HG02678 (cell line): ENCODE measurements around the gene CDKL5.
"Not testable (repeated sequence)": the region's sequence is repeated elsewhere in the genome, so short reads cannot be mapped to it uniquely, and the experiment has no call there.

Experiments used
- ATAC-seq: cut with Tn5 transposase; IDR thresholded peaks from one replicate; pipeline ENCODE4 v1.9.1; 2021; ENCODE audit warnings: mild to moderate bottlenecking, moderate library complexity; ENCODE audit not compliant: unreplicated experiment

Gene CDKL5

DNA sequence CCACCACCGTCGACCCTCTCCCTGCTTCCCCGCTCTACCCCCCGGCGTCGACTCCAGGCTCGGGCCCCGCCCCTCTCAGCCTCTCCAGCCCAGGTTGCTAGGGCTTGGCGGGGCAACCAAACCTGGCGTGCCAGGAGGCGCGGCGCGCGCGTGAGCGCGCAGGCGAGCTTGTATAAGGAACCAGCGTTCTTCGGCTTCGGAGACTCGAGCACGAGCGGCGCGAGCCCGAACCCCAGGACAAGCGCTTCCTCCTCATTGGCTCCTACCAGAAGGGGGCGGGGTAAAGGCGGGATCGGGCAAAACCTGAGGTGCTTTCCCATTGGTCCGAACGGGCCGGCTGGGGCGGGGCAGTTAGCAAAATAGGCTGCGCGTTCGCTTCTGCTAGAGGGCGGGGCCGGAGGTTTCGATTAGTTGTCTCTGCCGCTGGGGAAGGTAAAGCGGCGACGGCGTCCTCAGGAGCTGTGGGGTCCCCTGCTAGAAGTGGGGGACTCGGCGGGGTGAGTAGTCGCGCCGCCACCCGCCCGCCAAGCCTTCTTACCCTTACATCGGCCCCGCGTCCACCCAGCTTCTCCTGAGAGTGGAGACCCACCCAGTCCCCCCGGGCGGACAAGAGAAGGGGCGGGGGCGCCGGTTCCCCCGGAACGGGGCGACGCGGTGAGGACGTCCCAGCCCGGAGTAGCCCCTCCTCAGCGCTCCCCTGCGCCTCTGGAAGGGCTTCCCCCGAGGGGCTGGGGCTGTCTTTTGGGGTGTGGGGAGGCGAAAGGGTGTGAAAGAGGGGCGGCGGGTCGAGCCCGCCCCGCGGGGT, at the start of gene CDKL5:
TSS of gene CDKL5 (plus strand) at position 410 of the 805 bp plus-strand sequence. CDS start 81,489 bp downstream, outside the sequence.
- ATAC-seq = peak; percentile 93

DNA sequence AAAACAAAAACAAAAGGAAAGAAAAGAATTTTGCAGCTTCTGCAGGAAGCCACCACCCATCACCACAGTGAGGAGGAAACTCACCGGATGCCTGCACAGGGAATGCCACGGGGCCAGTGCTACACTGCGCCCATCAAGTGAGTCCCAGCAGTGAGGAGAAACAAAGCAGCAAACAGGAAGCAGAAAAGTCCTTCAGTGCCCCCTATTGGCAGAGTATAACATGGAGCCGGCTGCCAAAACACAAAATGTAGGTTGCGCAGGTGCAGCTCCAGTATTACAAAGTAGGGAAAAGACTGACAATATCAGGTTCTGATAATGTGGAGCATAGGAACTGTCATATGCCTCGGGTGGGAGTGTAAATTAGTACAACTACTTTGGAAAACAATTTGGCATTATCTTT, 47.6 kb upstream of the CDKL5 start:
- no peak for ATAC-seq

DNA sequence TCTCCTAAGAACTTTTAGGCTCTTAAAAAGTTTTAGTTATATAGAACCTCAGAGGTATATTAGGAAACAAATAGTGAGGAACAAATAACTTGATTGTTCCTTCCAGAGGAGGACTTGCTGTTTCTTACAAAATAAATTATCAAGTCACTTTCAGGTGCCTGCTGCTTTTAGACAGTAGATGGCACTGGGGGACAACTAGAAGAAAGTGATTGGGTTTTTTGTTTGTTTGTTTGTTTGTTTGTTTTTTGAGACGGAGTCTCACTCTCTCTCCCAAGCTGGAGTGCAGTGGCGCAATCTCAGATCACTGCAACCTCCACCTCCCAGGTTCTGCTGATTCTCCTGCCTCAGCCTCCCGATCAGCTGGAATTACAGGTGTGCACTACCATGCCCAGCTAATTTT, 35.4 kb upstream of the CDKL5 start:
- ATAC-seq = no peak

DNA sequence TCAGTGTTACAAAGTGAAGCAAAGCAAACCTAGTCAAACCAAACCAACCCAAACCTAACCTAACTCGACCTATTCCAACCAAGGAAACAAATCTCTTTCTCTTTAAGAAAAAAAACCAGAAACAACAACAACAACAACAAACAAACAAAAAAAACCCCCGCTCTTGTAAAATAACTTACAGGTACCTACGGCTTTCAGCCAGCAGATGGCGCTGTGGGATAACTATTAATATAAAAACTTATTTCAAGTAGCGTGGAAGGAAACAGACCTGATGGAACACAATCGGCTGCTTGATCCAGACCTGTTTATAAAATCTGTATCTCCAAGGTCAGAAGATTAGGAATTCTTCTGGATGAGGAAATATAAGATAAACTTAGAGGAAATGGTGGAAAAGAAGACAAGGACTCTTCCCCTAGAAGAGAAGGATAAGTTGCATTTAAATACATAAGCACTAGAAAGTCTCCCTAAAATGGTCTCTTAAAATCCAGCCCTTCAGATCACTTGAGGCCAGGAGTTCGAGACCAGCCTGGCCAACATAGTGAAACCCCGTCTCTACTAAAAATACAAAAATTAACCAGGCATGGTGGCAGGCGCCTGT, 34.4 kb upstream of the CDKL5 start:
- no peak for ATAC-seq

DNA sequence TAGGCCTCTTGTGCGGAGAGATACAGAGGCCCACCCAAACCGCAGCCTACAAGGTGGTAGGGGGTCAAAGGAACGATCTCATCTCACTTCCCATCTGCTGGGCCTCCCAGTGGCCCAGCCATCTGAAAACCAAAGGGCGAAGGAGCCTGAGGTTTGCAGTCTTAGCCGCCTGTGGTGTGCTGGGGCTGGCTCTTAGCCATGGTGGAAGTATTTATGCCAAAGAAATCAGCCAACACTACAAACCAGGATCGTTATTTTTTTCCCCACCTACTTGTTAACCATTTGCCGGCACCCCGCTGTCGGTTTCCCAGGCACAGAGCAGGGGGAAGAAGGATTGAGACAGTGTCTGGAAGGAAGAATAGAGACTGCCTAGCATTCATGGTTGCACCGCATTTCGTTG, 30.9 kb upstream of the CDKL5 start:
- ATAC-seq = no peak

DNA sequence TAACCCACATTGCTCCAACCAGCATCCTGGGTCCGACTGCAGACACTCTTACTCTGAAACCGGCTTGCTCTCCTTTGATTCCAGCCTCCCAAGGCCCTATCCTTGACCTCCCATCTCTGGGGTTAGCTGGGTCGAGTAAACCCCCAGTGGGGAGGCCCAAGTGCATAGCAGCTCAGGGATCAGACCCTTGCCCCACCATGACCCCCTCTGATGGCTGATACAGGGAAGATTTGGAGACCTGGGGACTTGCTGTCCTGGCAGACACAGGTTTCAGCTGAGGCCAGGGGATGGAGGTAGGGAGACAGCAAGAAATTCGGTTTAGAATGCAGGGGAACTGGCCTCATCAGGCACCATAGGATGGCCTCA, 23.6 kb upstream of the CDKL5 start:
- no peak for ATAC-seq

DNA sequence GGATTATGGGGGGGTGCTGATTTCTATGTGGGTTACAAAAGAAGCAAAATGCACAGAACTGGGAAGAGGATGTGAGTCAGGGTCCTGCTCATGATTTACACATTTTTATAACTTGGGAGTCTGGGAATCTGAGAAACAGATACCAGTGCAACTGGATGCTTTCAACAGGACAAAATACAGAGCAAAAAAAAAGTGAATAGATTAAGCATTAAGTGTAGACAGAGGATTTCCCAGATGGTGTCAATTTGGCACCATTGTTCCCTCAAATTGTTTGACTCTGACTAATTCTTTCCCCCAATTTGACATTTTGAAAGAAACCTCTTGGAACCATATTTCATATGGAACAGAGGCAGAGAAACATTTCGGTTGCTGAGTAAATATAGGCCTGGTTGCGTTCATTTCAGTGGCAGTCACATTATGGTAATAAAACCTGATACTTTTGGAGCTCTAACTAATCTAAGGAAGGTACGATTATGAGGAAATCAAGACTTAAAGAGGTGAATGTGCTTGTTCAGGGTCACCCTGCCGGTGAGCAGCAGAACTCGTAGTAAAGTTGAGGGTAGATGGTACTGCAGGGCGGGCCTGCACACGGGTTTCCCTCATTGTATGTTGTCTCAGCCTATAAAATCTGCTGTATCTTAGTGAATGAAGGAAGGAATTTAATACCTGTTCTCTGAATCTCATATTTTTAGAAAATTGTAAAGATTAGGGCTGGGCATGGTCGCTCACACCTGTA, 18.7 kb upstream of the CDKL5 start:
- no peak for ATAC-seq

DNA sequence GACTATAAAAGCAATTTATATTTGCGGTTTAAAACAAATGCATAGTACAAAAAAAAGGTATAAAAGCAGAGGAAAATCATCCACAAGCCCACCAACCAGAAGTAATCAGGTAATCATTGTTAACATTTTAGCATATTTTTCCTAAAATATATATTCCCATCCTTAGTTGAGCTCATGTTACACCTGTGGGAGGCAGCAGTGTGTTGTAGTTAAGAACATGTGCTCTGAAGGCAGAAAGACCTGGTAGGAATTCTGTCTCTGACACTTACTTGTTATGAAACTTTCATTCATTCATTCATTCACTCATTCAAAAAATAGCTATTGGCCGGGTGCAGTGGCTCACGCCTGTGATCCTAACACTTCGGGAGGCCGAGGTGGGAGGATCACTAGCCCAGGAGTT, 15.4 kb upstream of the CDKL5 start:
- no peak for ATAC-seq

DNA sequence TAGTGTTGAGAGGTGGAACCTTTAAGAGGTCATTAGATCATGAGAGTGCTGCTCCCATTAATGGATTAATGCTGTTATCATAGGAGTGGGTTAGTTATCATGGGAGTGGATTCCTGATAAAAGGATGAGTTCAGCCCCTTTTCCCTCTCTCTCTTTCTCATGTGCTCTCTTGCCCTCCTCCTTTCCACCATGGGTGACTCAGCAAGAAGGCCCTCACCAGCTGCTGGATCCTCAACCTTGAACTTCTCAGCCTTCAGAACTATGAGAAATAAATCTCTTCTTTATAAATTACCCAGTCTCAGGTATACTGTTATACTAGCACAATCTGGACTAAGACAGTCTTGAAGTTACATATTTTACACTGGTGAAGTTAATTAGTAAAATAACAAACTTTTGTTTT, 10.0 kb upstream of the CDKL5 start:
- no peak for ATAC-seq

DNA sequence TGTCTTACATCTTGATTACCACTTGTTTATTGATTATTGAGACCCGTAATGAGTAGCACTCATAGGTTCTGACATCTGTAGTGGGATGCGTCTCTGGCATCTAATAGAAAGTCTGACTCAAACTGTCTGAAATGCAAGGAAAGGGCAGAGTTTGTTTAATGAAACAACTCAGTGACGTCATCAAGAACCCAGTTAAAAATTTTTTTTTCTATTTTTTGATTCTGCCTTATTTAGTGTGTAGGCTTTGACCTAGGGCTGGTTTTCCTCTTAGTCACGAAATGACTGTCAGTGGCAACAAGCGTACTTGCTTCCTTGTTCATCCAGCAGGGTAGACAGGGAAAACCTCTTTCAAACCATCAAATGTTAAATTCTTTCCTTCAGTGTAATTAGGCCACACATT, 3.1 kb upstream of the CDKL5 start:
- no peak for ATAC-seq

DNA sequence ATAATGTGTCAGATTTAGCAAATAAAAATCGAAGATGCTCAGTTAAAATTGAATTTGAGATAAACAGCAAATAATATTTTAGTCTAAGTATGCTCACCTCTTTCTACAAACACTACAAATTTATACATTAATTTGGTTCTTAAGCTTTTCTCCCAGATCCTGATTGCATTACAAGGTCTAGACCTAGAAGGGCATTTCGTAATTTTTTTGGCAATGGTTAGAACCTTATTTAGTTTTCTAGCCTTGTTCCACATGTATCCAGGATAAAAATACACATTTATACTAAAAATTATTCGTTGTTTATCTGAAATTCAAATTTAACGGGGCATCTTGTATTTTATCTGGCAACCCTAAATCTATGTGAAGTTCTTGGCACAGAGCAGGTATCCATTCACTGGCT, 2.5 kb upstream of the CDKL5 start:
- ATAC-seq = no peak

DNA sequence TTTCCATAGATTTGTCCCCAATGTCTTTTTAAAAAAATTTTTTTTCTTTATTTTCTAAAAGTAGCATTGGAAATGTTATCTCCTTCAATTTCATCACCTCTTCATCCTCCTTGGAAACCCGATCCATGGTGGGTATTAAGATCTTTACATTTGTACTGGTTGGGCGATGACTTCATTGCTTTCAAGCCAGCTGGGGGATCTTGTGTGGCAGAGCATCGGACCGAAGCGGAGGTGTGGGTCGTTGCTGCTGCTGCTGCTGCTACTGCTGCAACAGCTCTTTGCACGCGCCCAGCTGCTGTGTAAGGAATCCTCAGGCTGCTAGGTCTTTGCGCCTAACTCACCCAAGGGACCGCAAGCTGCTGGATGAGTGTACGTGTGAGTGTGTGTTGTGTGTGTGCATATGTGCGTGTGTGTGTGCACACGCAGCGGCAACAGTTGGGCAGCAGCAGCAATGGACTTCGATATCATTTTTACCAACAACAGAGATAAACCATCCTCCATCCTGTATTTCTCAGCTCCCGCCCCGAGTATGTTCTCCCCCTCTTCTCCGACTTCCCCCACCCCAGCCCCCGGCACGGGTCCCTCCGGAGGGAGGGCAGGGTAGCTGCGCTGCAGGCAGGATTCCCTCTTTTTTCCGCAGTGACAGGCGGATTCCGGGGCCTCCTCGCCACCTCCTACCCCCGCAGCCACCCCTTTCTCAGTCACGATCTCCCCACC, 768 bp upstream of the CDKL5 start:
- peak; percentile 2 for ATAC-seq

DNA sequence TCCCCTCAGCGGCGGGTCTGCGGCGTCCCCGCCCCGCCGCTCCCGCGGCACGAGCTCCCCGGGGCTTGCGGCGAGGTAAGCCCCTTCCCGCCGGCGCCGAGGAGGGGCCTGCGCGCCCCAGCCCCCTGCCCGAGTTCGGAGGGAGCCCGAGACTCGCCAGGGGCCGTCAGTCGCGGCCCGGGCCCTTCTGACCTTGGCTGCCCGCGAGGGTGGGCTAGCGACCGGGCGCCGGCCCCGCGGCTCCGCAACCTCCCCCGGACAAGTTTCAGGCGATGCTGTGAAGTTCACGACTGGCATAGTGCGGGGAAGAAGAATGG, 554 bp downstream of the CDKL5 start:
- no peak for ATAC-seq

DNA sequence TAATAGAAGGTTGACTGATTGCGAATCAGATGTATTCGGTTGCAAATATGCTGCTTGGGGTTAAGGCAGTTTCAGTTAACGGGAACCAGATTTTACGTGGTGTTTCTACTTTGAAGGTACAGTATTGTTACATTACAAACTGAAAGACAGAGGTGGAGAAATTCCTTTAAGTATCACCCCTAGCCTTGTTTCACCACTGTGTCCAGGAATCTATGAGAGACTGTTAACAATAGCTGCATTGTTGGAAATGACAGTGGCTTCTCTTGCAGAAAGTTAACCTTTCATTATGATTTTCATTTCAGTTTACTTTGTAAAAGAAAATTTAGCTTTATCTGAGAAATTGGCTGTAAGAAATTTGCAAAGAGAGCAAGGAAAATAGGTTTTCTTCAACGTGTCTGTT, 2.6 kb downstream of the CDKL5 start:
- ATAC-seq = no peak

DNA sequence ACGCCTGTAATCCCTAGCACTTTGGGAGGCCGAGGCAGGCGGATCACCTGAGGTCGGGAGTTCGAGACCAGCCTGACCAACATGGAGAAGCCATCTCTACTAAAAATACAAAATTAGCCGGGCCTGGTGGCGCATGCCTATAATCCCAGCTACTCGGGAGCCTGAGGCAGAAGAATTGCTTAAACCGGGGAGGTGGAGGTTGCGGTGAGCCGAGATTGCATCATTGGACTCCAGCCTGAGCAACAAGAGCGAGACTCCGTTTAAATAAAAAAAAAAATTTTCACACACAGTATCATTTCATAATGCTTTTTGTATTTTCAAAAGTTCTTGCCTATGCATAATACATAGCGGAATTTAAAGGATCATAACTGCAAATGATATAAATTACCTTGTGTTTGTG, 7.9 kb downstream of the CDKL5 start:
- ATAC-seq = not testable (repeated sequence)

DNA sequence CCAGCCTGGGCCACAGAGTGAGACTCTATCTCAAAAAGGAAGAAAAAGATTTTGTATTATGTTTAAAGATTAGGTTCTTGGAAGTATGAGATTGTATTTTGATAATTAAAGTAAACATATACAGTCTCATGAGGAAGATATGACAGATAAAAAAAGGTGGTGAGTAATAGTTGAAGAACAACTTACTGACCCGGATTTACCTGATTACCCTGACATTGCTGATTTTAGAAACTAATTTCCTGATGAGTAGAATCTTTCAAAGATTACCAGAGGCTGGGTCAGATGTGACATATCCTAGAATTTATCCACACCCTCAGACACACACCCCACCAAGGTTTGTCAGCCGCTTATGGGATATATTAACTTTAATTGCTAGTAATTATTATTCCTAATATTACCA, 9.5 kb downstream of the CDKL5 start:
- ATAC-seq = no peak

DNA sequence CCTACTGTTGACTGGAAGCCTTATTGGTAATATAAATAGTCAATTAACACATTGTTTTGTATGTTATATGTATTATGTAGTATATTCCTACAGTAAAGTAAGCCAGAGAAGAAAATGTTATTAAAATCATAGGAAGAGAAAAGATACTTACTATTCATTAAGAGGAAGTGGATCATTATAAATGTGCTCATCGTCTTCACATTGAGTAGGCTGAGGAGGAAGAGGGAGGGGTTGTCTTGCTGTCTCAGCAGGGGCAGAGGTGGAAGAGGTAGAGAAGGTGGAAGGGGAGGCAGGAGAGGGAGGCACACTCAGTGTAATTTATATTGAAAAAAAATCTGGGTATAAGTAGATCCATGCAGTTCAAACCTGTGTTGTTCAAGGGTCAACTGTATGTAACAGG, 10.6 kb downstream of the CDKL5 start:
- no peak for ATAC-seq

DNA sequence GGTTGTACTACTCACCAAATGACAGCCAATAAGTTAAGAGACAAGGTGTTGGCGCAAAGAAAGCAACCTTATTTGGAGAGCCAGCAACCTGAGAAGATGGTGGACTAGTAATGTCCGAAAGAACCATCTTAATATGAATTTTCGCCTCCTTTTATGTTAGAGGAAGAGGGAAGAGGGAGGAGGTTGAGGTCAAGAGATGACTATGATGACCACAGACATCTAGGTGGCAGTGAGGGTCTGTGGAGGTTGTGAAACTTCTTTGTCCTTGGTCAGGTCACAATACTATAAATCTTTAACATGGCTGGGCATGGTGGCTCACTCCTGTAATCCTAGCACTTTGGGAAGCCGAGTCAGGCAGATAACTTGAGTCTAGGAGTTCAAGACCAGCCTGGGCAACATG, 15.4 kb downstream of the CDKL5 start:
- no peak for ATAC-seq

DNA sequence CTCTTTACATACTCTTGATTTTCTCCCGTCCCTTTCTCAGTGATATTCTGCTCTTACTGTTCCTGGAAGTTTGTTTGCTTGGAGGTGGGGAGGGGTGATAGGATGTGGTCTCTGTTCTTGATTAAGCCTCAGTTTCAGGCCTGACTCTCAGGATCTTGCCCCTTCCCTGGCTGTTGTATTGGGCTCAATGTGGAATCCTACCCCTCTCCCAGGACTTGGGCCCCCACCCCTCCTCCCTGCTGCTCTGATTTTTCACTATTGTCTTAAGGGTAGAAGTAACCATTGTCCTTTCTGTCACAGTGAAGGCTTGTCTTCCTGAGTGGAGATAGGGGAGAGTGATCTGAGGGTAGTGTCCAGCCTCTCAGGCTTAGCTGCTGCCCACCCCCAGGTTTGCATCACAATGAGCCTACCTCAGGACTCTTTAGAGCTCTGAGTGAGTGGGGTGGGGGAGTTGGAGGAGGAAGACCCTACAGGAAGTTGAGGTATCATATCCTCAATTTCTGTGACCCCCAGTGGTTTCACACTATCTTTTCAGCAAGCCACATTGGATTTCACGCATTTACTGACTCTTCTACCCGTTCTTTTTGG, 16.5 kb downstream of the CDKL5 start:
- no peak for ATAC-seq

DNA sequence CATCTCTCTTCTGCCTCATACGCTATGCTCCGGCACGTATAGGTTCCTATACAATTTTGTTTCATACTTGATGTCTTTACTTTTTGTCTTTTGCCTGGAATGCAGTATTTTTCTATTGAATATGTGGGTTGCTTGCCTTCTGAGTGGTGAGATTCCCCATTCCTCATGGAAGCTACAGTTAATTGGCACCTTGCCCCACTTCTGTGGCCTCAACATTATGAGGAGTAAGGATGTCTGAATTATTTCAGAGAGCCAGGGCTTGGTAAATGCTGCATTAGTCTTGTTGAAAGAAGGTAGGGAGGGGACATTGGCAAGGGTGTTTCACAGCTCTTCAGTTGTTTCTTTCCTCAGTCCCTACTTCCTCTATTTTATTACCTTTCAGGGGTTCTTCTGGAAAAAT, 23.0 kb downstream of the CDKL5 start:
- no peak for ATAC-seq

DNA sequence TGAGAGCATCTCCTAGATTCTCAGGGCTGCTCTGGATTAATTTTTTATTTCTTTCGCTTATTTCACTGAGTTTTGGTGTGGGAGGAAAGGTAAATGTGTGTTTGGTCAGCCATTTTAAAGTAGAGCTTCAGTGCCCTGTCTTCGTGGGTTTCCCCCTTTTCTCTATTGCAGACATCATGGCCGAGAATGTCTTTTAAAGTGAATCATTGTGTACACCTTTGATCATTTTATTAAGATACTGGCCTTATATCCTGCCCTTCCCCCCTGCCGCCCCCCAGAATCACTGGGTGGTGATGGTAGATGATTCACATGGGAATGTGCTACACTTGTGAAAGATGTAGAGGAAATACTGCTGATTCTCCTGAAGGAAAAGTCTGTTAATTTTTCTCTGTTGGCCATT, 23.8 kb downstream of the CDKL5 start:
- no peak for ATAC-seq
